Cardiac muscle cell (in vitro differentiated cells and primary cell): Measurements from ENCODE around the gene PLPP7. TPM values are rescaled to one million over a fixed set of nuclear protein-coding genes. Genes with fewer than 3 reads are reported as not detected.

ENCODE experiments used
- DNase-seq, 2 donors: peaks; one replicate each; pipeline versions ENCODE4 v3.0.0 to v3.0.0-alpha.2; 2010 to 2017; ENCODE audit warnings: low read depth in 1 of 2, low spot score in 1 of 2
- H3K27ac ChIP-seq: fragments of 200-600 bp; sonication (generic); 2 replicates; pipeline ENCODE4 v1.5.1; 2016
- H3K27me3 ChIP-seq: fragments of 200-600 bp; sonication (generic); 2 replicates; pipeline ENCODE4 v1.6.0; 2016; ENCODE audit warnings: control low read depth
- H3K36me3 ChIP-seq: fragments of 200-600 bp; sonication (generic); 2 replicates; pipeline ENCODE4 v1.5.1; 2016; ENCODE audit warnings: control low read depth
- H3K4me1 ChIP-seq: fragments of 200-600 bp; sonication (generic); 2 replicates; pipeline ENCODE4 v1.8.1; 2017; ENCODE audit warnings: low read depth, mild to moderate bottlenecking, mixed run types
- H3K4me3 ChIP-seq: fragments of 200-600 bp; sonication (generic); 2 replicates; pipeline ENCODE4 v1.5.1; 2016; ENCODE audit warnings: mild to moderate bottlenecking
- H3K9me3 ChIP-seq: fragments of 200-600 bp; sonication (generic); 2 replicates; pipeline ENCODE4 v1.5.1; 2017; ENCODE audit warnings: low read depth, mild to moderate bottlenecking, control low read depth
- polyA plus RNA-seq: library from polyadenylated mRNA; unstranded; fragments of >200 nt; fragmentation: Nextera tagmentation; extraction: Ambion mirVana; gene quantifications from 2 replicates; pipeline ENCODE4 v1.2.1, GENCODE V29; 2016
- total RNA-seq: library from RNA; depleted of rRNA; stranded (reverse); fragments of >200 nt; gene quantifications from 2 replicates; pipeline ENCODE4 v1.2.3, GENCODE V29; 2016
- TF ChIP-seq, protein P1 (sequence below): IDR thresholded peaks from 2 replicates; pipeline ENCODE4 v1.5.1; 2012; ENCODE audit warnings: low read depth, mild to moderate bottlenecking, low read length

PLPP7 gene
- total and polyA plus RNA-seq, 2 experiments from 2014 or later = 36.9 to 52.5 TPM

DNA sequence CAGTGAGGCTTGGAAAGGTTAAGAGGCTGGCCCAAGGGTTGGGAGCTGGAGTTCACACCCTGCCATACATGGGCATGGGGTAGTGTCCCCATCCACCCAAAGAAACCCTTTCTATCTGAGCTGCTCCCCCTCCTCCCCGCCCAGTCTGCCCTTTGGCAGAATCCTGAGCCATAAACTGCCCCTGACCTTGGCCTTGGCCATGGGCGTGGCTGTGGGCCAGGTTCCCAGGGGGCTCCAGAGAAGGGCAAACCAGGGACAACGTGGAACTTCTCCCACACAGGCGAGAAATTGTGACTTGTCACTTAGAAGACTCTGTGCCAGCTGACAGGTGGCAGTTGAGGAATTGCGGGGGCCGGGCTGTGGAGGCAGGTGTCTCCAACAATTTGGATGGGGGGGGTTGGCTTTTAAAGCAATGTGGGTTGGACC, 18.0 kb upstream of the PLPP7 start:
- H3K27ac ChIP-seq = peak overlapping the region; percentile 25

DNA sequence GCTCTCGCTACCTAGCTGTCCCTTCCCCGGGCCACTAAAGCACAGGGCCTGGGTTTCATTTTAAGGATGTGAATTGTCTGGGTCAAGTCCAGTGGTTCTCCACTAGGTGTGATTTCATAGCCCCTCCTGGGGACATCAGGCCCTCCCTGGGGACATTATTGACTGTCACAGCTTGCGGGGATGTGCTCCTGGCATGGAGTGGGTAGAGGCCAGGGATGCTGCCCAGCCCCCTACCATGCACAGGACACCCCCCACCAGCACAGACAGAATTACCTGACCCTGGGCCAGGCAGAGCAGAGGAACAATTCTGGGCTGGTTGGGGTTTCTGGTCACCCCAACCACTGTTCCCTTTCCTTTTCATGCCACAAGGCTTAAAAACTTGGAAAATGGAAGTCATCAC, 17.3 kb upstream of the PLPP7 start:
- no peaks in the 10 kb centered on the region for H3K9me3 ChIP-seq
- no peak overlapping the region for H3K4me3 ChIP-seq
- peaks cover 53% of the 10 kb centered on the region for H3K4me1 ChIP-seq
- no peak for DNase-seq
- H3K36me3 ChIP-seq = no peaks in the 10 kb centered on the region
- no peaks in the 10 kb centered on the region for H3K27me3 ChIP-seq
- H3K27ac ChIP-seq = peak overlapping the region; percentile 5
- TF ChIP-seq, protein P1, sequence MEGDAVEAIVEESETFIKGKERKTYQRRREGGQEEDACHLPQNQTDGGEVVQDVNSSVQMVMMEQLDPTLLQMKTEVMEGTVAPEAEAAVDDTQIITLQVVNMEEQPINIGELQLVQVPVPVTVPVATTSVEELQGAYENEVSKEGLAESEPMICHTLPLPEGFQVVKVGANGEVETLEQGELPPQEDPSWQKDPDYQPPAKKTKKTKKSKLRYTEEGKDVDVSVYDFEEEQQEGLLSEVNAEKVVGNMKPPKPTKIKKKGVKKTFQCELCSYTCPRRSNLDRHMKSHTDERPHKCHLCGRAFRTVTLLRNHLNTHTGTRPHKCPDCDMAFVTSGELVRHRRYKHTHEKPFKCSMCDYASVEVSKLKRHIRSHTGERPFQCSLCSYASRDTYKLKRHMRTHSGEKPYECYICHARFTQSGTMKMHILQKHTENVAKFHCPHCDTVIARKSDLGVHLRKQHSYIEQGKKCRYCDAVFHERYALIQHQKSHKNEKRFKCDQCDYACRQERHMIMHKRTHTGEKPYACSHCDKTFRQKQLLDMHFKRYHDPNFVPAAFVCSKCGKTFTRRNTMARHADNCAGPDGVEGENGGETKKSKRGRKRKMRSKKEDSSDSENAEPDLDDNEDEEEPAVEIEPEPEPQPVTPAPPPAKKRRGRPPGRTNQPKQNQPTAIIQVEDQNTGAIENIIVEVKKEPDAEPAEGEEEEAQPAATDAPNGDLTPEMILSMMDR = no peak

More for the DNA sequence above, 18.0 kb upstream of the PLPP7 start:
- DNase-seq = no peak
- no peaks in the 10 kb centered on the region for H3K27me3 ChIP-seq
- no peaks in the 10 kb centered on the region for H3K9me3 ChIP-seq
- H3K4me1 ChIP-seq = peaks cover 53% of the 10 kb centered on the region
- no peaks in the 10 kb centered on the region for H3K36me3 ChIP-seq
- TF ChIP-seq, protein P1 = no peak
- no peak overlapping the region for H3K4me3 ChIP-seq

DNA sequence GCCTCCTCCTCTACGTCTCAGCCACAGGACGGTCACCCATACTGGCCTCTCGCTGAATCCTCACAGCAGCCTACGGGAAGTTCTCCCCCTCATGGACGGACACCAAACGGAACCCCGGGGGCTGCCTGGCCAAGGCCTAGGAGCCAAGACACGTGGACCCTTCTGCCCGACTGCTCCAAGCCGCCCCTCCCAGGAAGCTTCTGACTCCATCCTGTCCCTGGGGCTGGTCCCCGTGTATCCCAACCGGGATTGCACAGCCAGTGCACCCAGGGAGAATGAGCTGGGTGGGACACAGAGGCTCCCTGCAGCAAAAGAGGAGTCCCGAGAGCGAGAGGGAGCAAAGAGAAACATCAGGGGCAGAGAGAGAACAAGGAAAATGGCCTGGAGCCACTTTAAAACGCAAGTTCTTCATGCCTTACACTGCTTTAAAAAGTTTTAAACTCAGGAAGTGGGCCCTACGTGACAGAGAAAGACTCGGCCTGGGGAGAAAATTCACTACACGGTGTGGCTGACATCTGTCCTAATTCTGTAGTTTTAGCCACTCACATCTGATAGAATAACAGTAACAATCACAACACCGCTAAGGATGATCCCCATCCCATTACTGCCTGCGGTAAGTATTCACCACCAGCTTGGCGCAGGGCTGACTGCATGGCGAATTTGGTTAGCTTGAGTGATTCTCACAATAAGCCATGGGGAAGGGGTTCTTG, 16.2 kb upstream of the PLPP7 start:
- Histone ChIP-seq H3K9me3 (no peaks in the 10 kb centered on the region), H3K4me3 (peak overlapping the region; percentile 98), H3K27me3 (no peaks in the 10 kb centered on the region), H3K27ac (no peak overlapping the region), H3K4me1 (peaks cover 55% of the 10 kb centered on the region), H3K36me3 (no peaks in the 10 kb centered on the region)
- TF ChIP-seq, protein P1 = no peak
- DNase-seq = no peak

- peaks cover 59% of the 10 kb centered on the region for H3K4me1 ChIP-seq
- H3K27me3 ChIP-seq = no peaks in the 10 kb centered on the region
- H3K4me3 ChIP-seq = peak overlapping the region; percentile 98
- H3K27ac ChIP-seq = peak overlapping the region; percentile 92
- DNase-seq = no peak
- no peaks in the 10 kb centered on the region for H3K36me3 ChIP-seq
- no peaks in the 10 kb centered on the region for H3K9me3 ChIP-seq
- TF ChIP-seq, protein P1 = no peak
Measured at GRCh38 chr9:131273856-131274673, 15.5 kb upstream of the PLPP7 start.

DNA sequence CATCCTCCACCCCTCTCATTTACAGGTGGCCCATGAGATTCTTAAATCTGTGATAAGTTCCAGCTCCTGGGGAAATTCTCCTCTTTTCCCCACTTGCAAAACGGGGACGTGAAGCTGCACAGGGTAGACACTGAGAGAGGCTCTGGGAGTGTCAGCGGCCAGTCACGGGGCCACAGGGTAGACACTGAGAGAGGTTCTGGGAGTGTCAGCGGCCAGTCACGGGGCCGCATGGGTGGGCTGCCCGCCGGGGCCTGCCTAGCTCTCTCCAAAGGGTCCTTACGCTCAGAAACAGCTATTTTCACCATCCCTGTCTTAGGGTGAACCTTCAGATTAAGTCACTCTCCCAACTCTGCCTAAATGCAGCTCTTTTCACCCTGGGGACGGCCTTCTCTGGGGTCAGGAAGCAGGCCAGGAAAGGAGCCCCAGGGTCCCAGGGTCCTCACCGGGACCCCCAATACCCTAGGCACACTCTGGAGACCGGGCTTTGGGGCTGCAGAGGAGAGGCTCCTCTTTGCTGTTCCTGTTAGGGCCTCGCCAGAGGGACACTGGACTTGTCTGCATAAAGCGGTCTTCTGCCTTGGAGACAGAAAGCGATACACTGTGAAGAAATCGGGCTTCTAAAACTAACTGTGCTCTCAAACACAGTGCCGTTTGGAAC, 14.7 kb upstream of the PLPP7 start:
- peak overlapping the region; percentile 92 for H3K27ac ChIP-seq
- peak overlapping the region; percentile 98 for H3K4me3 ChIP-seq

More for the DNA sequence above, 14.7 kb upstream of the PLPP7 start:
- TF ChIP-seq, protein P1 = no peak
- no peak for DNase-seq
- Histone ChIP-seq H3K9me3 (no peaks in the 10 kb centered on the region), H3K4me1 (peaks cover 60% of the 10 kb centered on the region), H3K27me3 (no peaks in the 10 kb centered on the region), H3K36me3 (no peaks in the 10 kb centered on the region)
